ENCODE measurements around the gene FIP1L1.
"Not testable (repeated sequence)": the region's sequence is repeated elsewhere in the genome, so short reads cannot be mapped to it uniquely, and the experiment has no call there.

FIP1L1 gene

GRCh38 chr4:53377319-53378170 is at the start of gene FIP1L1:
TSS of gene FIP1L1 (plus strand) at chr4:53377641. CDS start at chr4:53377839, 198 bp downstream.
- no peaks in the 10 kb centered on the region for H3K27me3 Mint-ChIP-seq
- peak within 1 kb of the TSS; percentile 89 to 94 for H3K4me3 Mint-ChIP-seq
- peak within 1 kb of the TSS; percentile 93 to 99 for H3K27ac Mint-ChIP-seq
- ATAC-seq = peak; percentile 97
- peak; percentile 94 to 96 for DNase-seq
- no peaks in the 10 kb centered on the region for H3K9me3 Mint-ChIP-seq
- H3K4me1 Mint-ChIP-seq = peaks cover 29% of the 10 kb centered on the region

- not testable (repeated sequence) for H3K4me3 Mint-ChIP-seq, H3K4me1 Mint-ChIP-seq, H3K27ac Mint-ChIP-seq, H3K9me3 Mint-ChIP-seq, ATAC-seq, DNase-seq, H3K27me3 Mint-ChIP-seq
These were observed 42.5 kb upstream of the FIP1L1 start for GRCh38 chr4:53334916-53335315.

GRCh38 chr4:53340145-53340544 is 37.3 kb upstream of the FIP1L1 start:
- H3K4me1 Mint-ChIP-seq, ATAC-seq, H3K27ac Mint-ChIP-seq, H3K4me3 Mint-ChIP-seq, H3K27me3 Mint-ChIP-seq, DNase-seq: not testable (repeated sequence)
- peaks cover 22 to 30% of the 10 kb centered on the region in 2 donors for H3K9me3 Mint-ChIP-seq

- DNase-seq, H3K27me3 Mint-ChIP-seq, H3K4me3 Mint-ChIP-seq, H3K27ac Mint-ChIP-seq, ATAC-seq, H3K4me1 Mint-ChIP-seq: not testable (repeated sequence)
- H3K9me3 Mint-ChIP-seq = peaks cover 17 to 30% of the 10 kb centered on the region in 2 donors
These were observed 31.0 kb upstream of the FIP1L1 start for GRCh38 chr4:53346392-53346791.

DNA sequence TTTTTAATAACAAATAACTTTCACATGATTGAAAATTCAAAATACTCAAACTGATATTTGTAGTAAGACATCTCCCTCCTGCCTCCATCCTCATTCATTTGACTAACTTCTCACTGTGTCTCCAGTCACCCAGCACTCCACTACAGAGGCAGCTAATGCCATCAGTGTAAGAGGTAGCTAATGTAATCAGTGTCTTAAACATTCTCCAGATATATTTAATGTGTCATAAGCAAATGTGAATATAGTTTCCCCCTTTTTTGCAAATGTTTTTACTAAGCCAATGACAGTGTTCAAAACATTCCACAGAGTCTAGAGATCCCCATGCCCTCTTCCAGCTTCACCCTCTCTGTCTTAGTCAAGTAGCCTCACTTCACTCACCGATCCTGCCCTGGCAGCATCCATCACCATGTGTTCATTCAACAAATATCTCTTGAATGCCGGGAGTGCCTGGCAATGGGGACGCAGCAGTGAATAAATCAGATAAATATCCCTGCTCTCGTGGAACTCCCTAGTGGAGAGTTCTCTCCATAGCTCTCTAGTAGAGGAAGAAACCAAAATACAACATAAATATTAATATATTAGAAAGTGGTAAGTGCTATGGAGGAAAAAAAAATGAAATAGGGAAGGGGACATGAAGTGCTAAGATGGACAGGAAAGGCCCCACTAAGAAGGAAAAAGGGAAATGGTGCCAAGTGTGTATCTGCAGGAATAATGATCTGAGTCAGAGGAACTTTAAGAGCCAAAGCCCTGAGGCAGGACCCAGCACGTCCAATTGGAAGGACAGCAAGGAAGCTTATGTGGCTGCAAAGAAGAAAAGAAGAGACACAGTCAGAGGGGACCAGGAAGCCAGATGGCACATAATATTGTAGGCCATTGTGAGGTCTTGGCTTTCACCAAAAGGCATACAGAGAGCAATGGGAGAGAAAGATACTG is 30.3 kb upstream of the FIP1L1 start:
- DNase-seq (no peak), ATAC-seq (no peak)
- H3K9me3 Mint-ChIP-seq = peaks cover 13 to 25% of the 10 kb centered on the region in 2 donors
- no peak overlapping the region for H3K4me3 Mint-ChIP-seq
- H3K4me1 Mint-ChIP-seq = no peaks in the 10 kb centered on the region
- no peaks in the 10 kb centered on the region for H3K27me3 Mint-ChIP-seq
- H3K27ac Mint-ChIP-seq = peak overlapping the region in 1 of 2 donors; percentile 19

GRCh38 chr4:53348046-53348445 is 29.4 kb upstream of the FIP1L1 start:
- no peak overlapping the region for H3K27ac Mint-ChIP-seq
- H3K9me3 Mint-ChIP-seq = peaks cover 8 to 21% of the 10 kb centered on the region in 2 donors
- DNase-seq (no peak), ATAC-seq (no peak)
- H3K4me3 Mint-ChIP-seq = no peak overlapping the region
- no peaks in the 10 kb centered on the region for H3K27me3 Mint-ChIP-seq
- no peaks in the 10 kb centered on the region for H3K4me1 Mint-ChIP-seq

- peaks cover 5% of the 10 kb centered on the region for H3K4me1 Mint-ChIP-seq
- H3K27me3 Mint-ChIP-seq = no peaks in the 10 kb centered on the region
- DNase-seq (no peak), ATAC-seq (no peak)
- no peak overlapping the region for H3K4me3 Mint-ChIP-seq
- H3K27ac Mint-ChIP-seq = no peak overlapping the region
- H3K9me3 Mint-ChIP-seq = peaks cover 4 to 11% of the 10 kb centered on the region in 2 donors
These were observed 28.4 kb upstream of the FIP1L1 start for GRCh38 chr4:53349091-53349491.

DNA sequence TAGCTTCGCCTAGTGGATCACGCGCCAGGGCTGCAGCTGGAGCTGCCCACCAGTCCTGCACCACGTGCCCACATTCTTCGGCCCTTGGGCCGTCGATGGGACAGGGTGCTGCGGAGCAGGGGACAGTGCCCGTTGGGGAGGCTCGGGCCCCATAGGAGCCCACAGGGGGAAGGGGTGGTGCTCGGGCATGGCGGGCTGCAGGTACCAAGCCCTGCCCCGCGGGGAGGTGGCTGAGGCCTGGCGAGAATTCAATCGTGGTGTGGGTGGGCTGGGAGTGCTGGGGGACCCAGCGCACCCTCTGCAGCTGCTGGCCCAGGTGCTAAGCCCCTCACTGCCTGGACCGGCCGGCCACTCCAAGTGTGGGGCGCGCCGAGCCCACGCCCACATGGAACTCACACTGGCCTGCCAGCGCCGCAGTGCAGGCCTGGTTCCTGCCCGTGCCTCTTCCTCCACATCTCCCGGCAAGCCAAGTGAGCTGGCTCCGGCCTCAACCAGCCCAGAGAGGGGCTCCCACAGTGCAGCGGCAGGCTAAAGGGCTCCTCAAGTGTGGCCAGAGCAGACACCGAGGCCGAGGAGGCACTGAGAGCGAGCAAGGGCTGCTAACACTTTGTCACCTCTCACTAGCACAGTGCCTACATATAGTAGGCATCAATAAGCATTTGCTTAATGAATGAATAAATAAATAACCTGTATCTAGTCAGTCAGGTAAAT is 23.3 kb upstream of the FIP1L1 start:
- Mint-ChIP-seq H3K27ac (no peak overlapping the region), H3K4me3 (no peak overlapping the region)
- peak; percentile 33 for ATAC-seq

GRCh38 chr4:53355930-53356521 is 21.4 kb upstream of the FIP1L1 start:
- H3K4me3 Mint-ChIP-seq = no peak overlapping the region
- H3K9me3 Mint-ChIP-seq = no peaks in the 10 kb centered on the region
- ATAC-seq = no peak
- no peak overlapping the region for H3K27ac Mint-ChIP-seq
- H3K4me1 Mint-ChIP-seq = peaks cover 35% of the 10 kb centered on the region
- H3K27me3 Mint-ChIP-seq = no peaks in the 10 kb centered on the region
- no peak for DNase-seq

More for the DNA sequence above, 23.3 kb upstream of the FIP1L1 start:
- Mint-ChIP-seq H3K27me3 (no peaks in the 10 kb centered on the region), H3K9me3 (no peaks in the 10 kb centered on the region), H3K4me1 (peaks cover 20% of the 10 kb centered on the region)
- no peak for DNase-seq

GRCh38 chr4:53361451-53361850 is 16.0 kb upstream of the FIP1L1 start:
- no peaks in the 10 kb centered on the region for H3K9me3 Mint-ChIP-seq
- peak overlapping the region in 1 of 2 donors; percentile 0 for H3K4me3 Mint-ChIP-seq
- H3K27ac Mint-ChIP-seq = peak overlapping the region in 1 of 2 donors; percentile 34
- ATAC-seq = no peak
- no peaks in the 10 kb centered on the region for H3K27me3 Mint-ChIP-seq
- DNase-seq = no peak
- H3K4me1 Mint-ChIP-seq = peaks cover 46% of the 10 kb centered on the region

GRCh38 chr4:53362093-53362492 is 15.3 kb upstream of the FIP1L1 start:
- no peaks in the 10 kb centered on the region for H3K27me3 Mint-ChIP-seq
- peaks cover 50% of the 10 kb centered on the region for H3K4me1 Mint-ChIP-seq
- H3K9me3 Mint-ChIP-seq = no peaks in the 10 kb centered on the region
- no peak for DNase-seq
- H3K4me3 Mint-ChIP-seq = peak overlapping the region; percentile 42 to 67
- ATAC-seq = no peak
- H3K27ac Mint-ChIP-seq = no peak overlapping the region

GRCh38 chr4:53364624-53365023 is 12.8 kb upstream of the FIP1L1 start:
- no peak for DNase-seq
- Mint-ChIP-seq H3K4me3 (peak overlapping the region; percentile 96 to 97), H3K27ac (peak overlapping the region in 1 of 2 donors; percentile 97), H3K4me1 (peaks cover 56% of the 10 kb centered on the region), H3K9me3 (no peaks in the 10 kb centered on the region), H3K27me3 (no peaks in the 10 kb centered on the region)
- no peak for ATAC-seq

GRCh38 chr4:53365121-53365485 is 12.3 kb upstream of the FIP1L1 start:
- ATAC-seq = peak; percentile 6
- Mint-ChIP-seq H3K4me3 (peak overlapping the region; percentile 96 to 97), H3K27me3 (no peaks in the 10 kb centered on the region), H3K9me3 (no peaks in the 10 kb centered on the region), H3K4me1 (peaks cover 51% of the 10 kb centered on the region), H3K27ac (peak overlapping the region; percentile 95 to 97)
- no peak for DNase-seq

- ATAC-seq (peak; percentile 99), DNase-seq (peak; percentile 87 to 93)
- Mint-ChIP-seq H3K27ac (peak within 1 kb of the TSS; percentile 95 to 97), H3K4me3 (peak within 1 kb of the TSS; percentile 96 to 97), H3K4me1 (peaks cover 46% of the 10 kb centered on the region), H3K9me3 (no peaks in the 10 kb centered on the region), H3K27me3 (peaks cover under 1% of the 10 kb centered on the region)
These were observed 11.7 kb upstream of the FIP1L1 start, which contains the start of gene SCFD2 for GRCh38 chr4:53365486-53366300. TSS of gene SCFD2 (minus strand) at chr4:53366061.

All from stimulated activated naive CD8-positive, alpha-beta T cell treated with anti-CD3 and anti-CD28 coated beads, Interleukin-15, amount 100 ng/mL, for 72 hours (primary cell).